ENCODE results near the gene MSANTD1.

- TF ChIP-seq POLR2AphosphoS5 (IDR thresholded peaks at IDR 0.05; ENCODE audit: borderline replicate concordance, low read depth, low read length), result no peak
- TF ChIP-seq EZH2 (IDR thresholded peaks at IDR 0.05), result no peak
Observed at GRCh38 chr4:3254302-3255131, 5.6 kb downstream of the MSANTD1 start.
